Stomach (tissue), 4 donors: ENCODE results near the gene PDE4D.

Source experiments
- CTCF ChIP-seq, 7 experiments: fragments of 450-650 bp in 4 of 7; fragments of 200-600 bp in 3 of 7; sonication (generic) in 3 of 7; IDR thresholded peaks; one replicate each; pipeline ENCODE4 v1.5.1; 2016 to 2019; ENCODE audit warnings: antibody characterized with exemption in 7 of 7, control low read depth in 2 of 7, mild to moderate bottlenecking in 1 of 7
- EP300 ChIP-seq: sonication (generic); formaldehyde crosslinking; IDR thresholded peaks from one replicate; pipeline ENCODE4 v1.6.1; 2017; ENCODE audit warnings: antibody characterized with exemption
- POLR2A ChIP-seq, 4 donors: fragments of 450-650 bp; IDR thresholded peaks; one replicate each; pipeline ENCODE4 v1.6.1; 2016; ENCODE audit warnings: antibody characterized with exemption in 4 of 4, control low read depth in 2 of 4, mild to moderate bottlenecking in 1 of 4, moderate library complexity in 1 of 4
- POLR2AphosphoS5 ChIP-seq, 3 donors: sonication (generic); formaldehyde crosslinking; IDR thresholded peaks; one replicate each; pipeline ENCODE4 v1.6.1; 2016; ENCODE audit warnings: antibody characterized with exemption in 3 of 3

- TF ChIP-seq CTCF (IDR thresholded peaks at IDR 0.05), result no peak
- no peak for TF ChIP-seq POLR2AphosphoS5 (IDR thresholded peaks at IDR 0.05)
- no peak for TF ChIP-seq POLR2A (IDR thresholded peaks at IDR 0.05)
- no peak for TF ChIP-seq EP300
These were observed 270.7 kb downstream of the PDE4D start for GRCh38 chr5:59622848-59623247.
